ENCODE data around the gene ERAL1. TPM values are rescaled to one million over a fixed set of nuclear protein-coding genes. Genes with fewer than 3 reads are reported as not detected.
"Not testable (repeated sequence)": the region's sequence is repeated elsewhere in the genome, so short reads cannot be mapped to it uniquely, and the experiment has no call there.

Gene ERAL1
- total RNA-seq, 2 experiments from 2014 or later, result 51.5 to 74.8 TPM

- CTCF ChIA-PET, result interaction anchor here (0.6 to 1.5 kb wide), 2 partner anchors 27 to 107 kb away, joined by 3 read pairs; no protein-coding TSS in a partner anchor
- no peak overlapping the region for H3K4me3 Mint-ChIP-seq
- H3K27me3 Mint-ChIP-seq, result no peaks in the 10 kb centered on the region
- ATAC-seq (no peak), DNase-seq (no peak)
- intact Hi-C loops (cut with DNase I, micrococcal nuclease), result no loop called here
- H3K4me1 Mint-ChIP-seq, result peaks cover 53% of the 10 kb centered on the region
- peaks cover 20% of the 10 kb centered on the region for H3K36me3 Mint-ChIP-seq (ENCODE audit: low read depth)
- peak overlapping the region; percentile 55 for H3K27ac Mint-ChIP-seq
- H3K9me3 Mint-ChIP-seq (ENCODE audit: low read depth), result no peaks in the 10 kb centered on the region
- POLR2A ChIA-PET, result no interaction called here
Measured at GRCh38 chr17:28891201-28891600, 36.4 kb downstream of the ERAL1 start.

- H3K27ac Mint-ChIP-seq, result peak overlapping the region; percentile 55
- no peak overlapping the region for H3K4me3 Mint-ChIP-seq
- H3K4me1 Mint-ChIP-seq, result peaks cover 59% of the 10 kb centered on the region
- H3K9me3 Mint-ChIP-seq (ENCODE audit: low read depth), result no peaks in the 10 kb centered on the region
- ChIA-PET POLR2A (interaction anchor here (0.6 kb wide), 2 partner anchors 20 to 362 kb away, joined by 3 to 7 read pairs; no protein-coding TSS in a partner anchor), CTCF (interaction anchor here (1.3 to 1.5 kb wide), 3 partner anchors 10 to 27 kb away, joined by 3 to 7 read pairs (median 5); no protein-coding TSS in a partner anchor)
- H3K27me3 Mint-ChIP-seq, result no peaks in the 10 kb centered on the region
- intact Hi-C loops (cut with DNase I, micrococcal nuclease), result loop anchor here in 1 of 2 experiments (2.0 kb wide), 1 partner anchor 35 kb away; no protein-coding TSS in a partner anchor
- DNase-seq (no peak), ATAC-seq (no peak)
- H3K36me3 Mint-ChIP-seq (ENCODE audit: low read depth), result peaks cover 20% of the 10 kb centered on the region
Measured at GRCh38 chr17:28892024-28892423, 37.2 kb downstream of the ERAL1 start.

GRCh38 chr17:28893248-28894183, 38.7 kb downstream of the ERAL1 start:
- Mint-ChIP-seq H3K4me1 (peaks cover 67% of the 10 kb centered on the region), H3K4me3 (peak overlapping the region; percentile 62), H3K36me3 (ENCODE audit: low read depth) (peaks cover 28% of the 10 kb centered on the region), H3K27ac (peak overlapping the region; percentile 99)
- ATAC-seq, result peak; percentile 39
- H3K9me3 Mint-ChIP-seq (ENCODE audit: low read depth); H3K27me3 Mint-ChIP-seq: not testable (repeated sequence)
- ChIA-PET POLR2A (interaction anchor here (0.6 to 1.0 kb wide), 6 partner anchors 12 to 174 kb away, joined by 3 to 4 read pairs (median 4); partner anchors contain the start of genes PHF12 and RPL23A), CTCF (interaction anchor here (0.6 to 1.7 kb wide), 13 partner anchors 10 to 166 kb away, joined by 3 to 11 read pairs (median 3); partner anchors contain the start of gene NEK8)
- peak; percentile 63 for DNase-seq
- intact Hi-C loops (cut with DNase I, micrococcal nuclease), result loop anchor here (1.0 to 2.0 kb wide), 3 partner anchors 17 to 83 kb away; no protein-coding TSS in a partner anchor

- DNase-seq, result peak; percentile 45
- H3K27me3 Mint-ChIP-seq, result no peaks in the 10 kb centered on the region
- POLR2A ChIA-PET, result interaction anchor here (0.7 kb wide), 1 partner anchor 154 kb away, joined by 3 read pairs; no protein-coding TSS in a partner anchor
- peak overlapping the region; percentile 93 for H3K4me3 Mint-ChIP-seq
- no peak for ATAC-seq
- no peaks in the 10 kb centered on the region for H3K9me3 Mint-ChIP-seq (ENCODE audit: low read depth)
- peaks cover 38% of the 10 kb centered on the region for H3K36me3 Mint-ChIP-seq (ENCODE audit: low read depth)
- H3K4me1 Mint-ChIP-seq, result peaks cover 76% of the 10 kb centered on the region
- peak overlapping the region; percentile 90 for H3K27ac Mint-ChIP-seq
- CTCF ChIA-PET, result interaction anchor here (0.6 to 2.1 kb wide), 11 partner anchors 13 to 169 kb away, joined by 3 to 8 read pairs (median 4); partner anchors contain the start of genes FAM222B and PHF12
- intact Hi-C loops (cut with DNase I, micrococcal nuclease), result loop anchor here in 1 of 2 experiments (2.0 kb wide), 2 partner anchors 41 to 133 kb away; partner anchors contain the start of gene ERAL1
Measured at GRCh38 chr17:28895794-28896447, 41.1 kb downstream of the ERAL1 start.

DNA sequence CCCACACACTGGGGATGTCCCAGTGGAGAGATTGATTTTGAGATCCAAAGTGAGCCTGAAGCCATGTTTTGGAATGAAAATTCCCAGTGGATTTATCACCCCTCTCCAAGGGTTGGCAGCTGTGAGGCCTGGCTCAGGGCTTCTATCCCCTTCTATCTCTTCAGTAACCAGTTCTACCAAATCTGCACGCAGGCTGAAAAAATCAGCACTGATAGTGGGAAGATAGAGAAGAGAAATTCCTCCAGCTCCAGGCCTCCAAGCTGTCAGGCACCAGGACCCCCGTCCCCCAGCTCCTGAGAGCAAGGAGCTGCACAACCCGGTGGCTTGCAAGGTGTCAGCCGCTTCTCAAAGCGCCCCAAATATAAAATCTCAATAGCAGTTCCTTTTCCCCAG, 41.7 kb downstream of the ERAL1 start:
- intact Hi-C loops (cut with DNase I, micrococcal nuclease), result loop anchor here in 1 of 2 experiments (2.0 kb wide), 2 partner anchors 42 to 134 kb away; partner anchors contain the start of gene ERAL1
- no peak for ATAC-seq
- Mint-ChIP-seq H3K36me3 (ENCODE audit: low read depth) (peaks cover 34% of the 10 kb centered on the region), H3K9me3 (ENCODE audit: low read depth) (no peaks in the 10 kb centered on the region), H3K4me3 (peak overlapping the region; percentile 93), H3K4me1 (peaks cover 73% of the 10 kb centered on the region), H3K27me3 (no peaks in the 10 kb centered on the region), H3K27ac (peak overlapping the region; percentile 90)
- DNase-seq, result no peak
- ChIA-PET CTCF (interaction anchor here (0.6 to 2.1 kb wide), 9 partner anchors 12 to 170 kb away, joined by 3 to 8 read pairs (median 4); partner anchors contain the start of genes FAM222B and PHF12), POLR2A (interaction anchor here (0.7 kb wide), 1 partner anchor 154 kb away, joined by 3 read pairs; no protein-coding TSS in a partner anchor)

DNA sequence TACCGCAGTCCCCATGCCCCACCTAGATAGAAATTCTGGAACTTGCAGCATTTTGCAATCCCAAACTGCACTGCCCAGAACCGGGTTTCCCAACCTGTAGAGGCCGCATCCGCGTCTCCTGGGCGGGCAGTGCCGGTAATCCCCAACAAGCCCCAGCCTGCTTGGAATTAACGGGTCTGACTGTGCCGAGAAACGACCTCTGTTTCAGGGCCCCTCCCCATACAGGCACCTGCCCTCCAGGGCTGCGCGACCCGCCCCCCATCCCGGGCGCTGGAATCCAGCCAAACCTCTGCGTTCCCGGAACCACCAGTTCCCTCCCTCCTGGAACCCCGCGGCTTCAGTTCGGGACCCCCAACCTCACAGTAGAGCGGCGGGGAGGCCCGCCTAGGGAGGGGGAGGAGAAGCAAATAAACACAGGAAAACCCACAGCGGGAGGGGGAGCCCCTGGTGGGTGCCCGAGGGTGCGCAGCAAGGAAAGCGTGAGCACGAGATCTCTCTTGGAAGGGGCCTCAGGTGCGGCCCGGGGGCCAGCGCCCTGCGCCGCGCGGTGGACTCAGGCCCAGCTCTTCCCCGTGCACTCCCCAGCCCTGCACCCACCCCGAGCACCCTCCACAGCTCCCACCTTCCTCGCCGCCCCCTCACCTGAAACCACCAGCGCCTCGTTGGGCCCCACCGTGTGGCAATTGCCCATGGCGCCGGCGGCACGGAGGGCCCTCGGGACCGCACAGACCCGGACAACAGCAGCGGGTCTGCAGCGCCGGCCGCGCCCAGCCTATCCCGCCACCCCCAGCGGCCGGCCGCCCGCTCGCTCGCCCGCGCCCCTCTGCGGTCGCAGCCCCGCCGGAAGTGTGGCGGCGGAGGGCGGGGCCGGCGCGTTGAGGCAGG, 42.3 kb downstream of the ERAL1 start, which contains the start of gene FLOT2:
TSS of gene FLOT2 (minus strand) at position 850 of the 885 bp plus-strand sequence. CDS start at position 691, 159 bp downstream.
- H3K4me1 Mint-ChIP-seq, result peaks cover 73% of the 10 kb centered on the region
- intact Hi-C loops (cut with DNase I, micrococcal nuclease), result loop anchor here (1.0 to 2.0 kb wide), 4 partner anchors 42 to 242 kb away; partner anchors contain the start of gene ERAL1 (in 1 of the 2)
- peak within 1 kb of the TSS; percentile 93 for H3K27ac Mint-ChIP-seq
- DNase-seq (peak; percentile 84), ATAC-seq (peak; percentile 59)
- peak within 1 kb of the TSS; percentile 93 for H3K4me3 Mint-ChIP-seq
- CTCF ChIA-PET, result interaction anchor here (0.6 to 2.5 kb wide), 18 partner anchors 12 to 1427 kb away, joined by 3 to 9 read pairs (median 4); partner anchors contain the start of genes FAM222B and PHF12
- POLR2A ChIA-PET, result interaction anchor here (0.6 to 0.9 kb wide), 2 partner anchors 46 to 52 kb away, joined by 4 read pairs; no protein-coding TSS in a partner anchor
- no peaks in the 10 kb centered on the region for H3K9me3 Mint-ChIP-seq (ENCODE audit: low read depth)
- no peaks in the 10 kb centered on the region for H3K27me3 Mint-ChIP-seq
- peaks cover 35% of the 10 kb centered on the region for H3K36me3 Mint-ChIP-seq (ENCODE audit: low read depth)

DNA sequence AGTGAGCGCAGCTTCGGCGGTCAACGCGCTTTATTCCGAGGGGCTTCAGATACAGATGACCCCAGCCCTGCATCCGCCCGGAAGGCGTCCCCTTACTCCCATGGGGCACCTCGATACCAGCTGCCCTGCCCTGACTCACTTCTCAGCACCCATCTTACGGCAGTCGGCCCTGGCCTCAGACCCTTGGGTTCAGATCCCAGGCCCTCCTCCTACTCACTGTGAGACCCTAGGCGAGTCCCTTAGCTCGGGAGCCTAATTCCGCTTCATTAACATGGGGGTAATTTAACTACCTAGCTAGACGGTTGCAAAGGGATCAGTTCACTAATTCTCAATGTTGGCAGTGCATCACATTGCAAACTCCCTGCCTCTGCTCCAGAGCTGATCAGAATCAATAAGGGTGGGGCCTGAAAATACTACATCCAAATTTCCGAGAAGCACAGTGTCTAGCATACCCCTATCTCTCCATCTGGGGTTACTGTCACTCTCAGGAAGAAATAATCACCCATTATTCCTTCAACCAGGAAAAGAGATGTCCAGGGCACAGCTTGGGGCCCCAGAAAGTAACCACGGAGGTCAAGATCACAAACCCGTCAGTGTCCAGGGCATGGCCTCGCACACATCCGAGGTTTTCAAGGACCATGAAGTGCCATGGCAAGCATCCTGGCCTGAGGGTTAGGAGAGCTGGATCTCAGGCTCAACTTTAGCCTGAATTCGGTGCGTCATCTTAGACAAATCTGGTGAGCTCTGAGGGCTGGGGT, 43.1 kb downstream of the ERAL1 start:
- H3K4me3 Mint-ChIP-seq, result peak overlapping the region; percentile 93
- no peaks in the 10 kb centered on the region for H3K9me3 Mint-ChIP-seq (ENCODE audit: low read depth)
- peak overlapping the region; percentile 93 for H3K27ac Mint-ChIP-seq
- H3K36me3 Mint-ChIP-seq (ENCODE audit: low read depth), result peaks cover 35% of the 10 kb centered on the region
- ATAC-seq (peak; percentile 18), DNase-seq (peak; percentile 61)
- intact Hi-C loops (cut with DNase I, micrococcal nuclease), result loop anchor here (1.0 to 2.0 kb wide), 4 partner anchors 43 to 241 kb away; partner anchors contain the start of gene ERAL1 (in 1 of the 2)
- H3K27me3 Mint-ChIP-seq, result no peaks in the 10 kb centered on the region
- ChIA-PET CTCF (interaction anchor here (0.5 to 2.5 kb wide), 20 partner anchors 10 to 1427 kb away, joined by 3 to 12 read pairs (median 4); partner anchors contain the start of genes FAM222B and NEK8), POLR2A (interaction anchor here (0.6 to 1.1 kb wide), 3 partner anchors 46 to 170 kb away, joined by 4 to 5 read pairs (median 4); partner anchors contain the start of gene NEK8)
- peaks cover 68% of the 10 kb centered on the region for H3K4me1 Mint-ChIP-seq

DNA sequence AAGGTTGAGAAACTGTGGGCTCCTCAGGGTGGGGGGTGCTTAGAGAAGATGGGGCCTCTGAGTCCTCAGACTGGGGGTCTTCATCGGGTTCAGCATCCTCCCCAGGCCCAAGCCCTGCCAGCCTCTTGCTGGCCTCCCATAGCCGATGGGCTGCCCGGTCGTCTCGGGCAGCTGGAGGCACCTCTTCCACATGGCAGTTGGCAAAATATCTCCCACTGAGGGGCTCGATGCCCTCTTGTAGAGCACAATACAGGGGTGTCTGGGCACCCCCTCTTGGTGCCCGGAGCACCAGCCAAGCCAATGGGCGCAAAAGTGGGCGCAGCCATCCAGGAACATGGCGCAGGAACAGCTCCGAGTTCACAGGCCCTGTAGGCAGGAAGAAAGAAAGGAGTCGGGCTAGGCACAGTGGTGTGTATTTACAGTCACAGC, 43.7 kb downstream of the ERAL1 start:
- no peaks in the 10 kb centered on the region for H3K27me3 Mint-ChIP-seq
- no peak overlapping the region for H3K4me3 Mint-ChIP-seq
- H3K9me3 Mint-ChIP-seq (ENCODE audit: low read depth), result no peaks in the 10 kb centered on the region
- ChIA-PET CTCF (interaction anchor here (0.5 to 2.5 kb wide), 19 partner anchors 9 to 171 kb away, joined by 3 to 12 read pairs (median 4); partner anchors contain the start of genes FAM222B and NEK8), POLR2A (interaction anchor here (0.7 to 1.1 kb wide), 2 partner anchors 170 to 807 kb away, joined by 4 to 5 read pairs; partner anchors contain the start of gene NEK8)
- DNase-seq, result no peak
- peaks cover 65% of the 10 kb centered on the region for H3K4me1 Mint-ChIP-seq
- no peak for ATAC-seq
- H3K27ac Mint-ChIP-seq, result no peak overlapping the region
- peaks cover 31% of the 10 kb centered on the region for H3K36me3 Mint-ChIP-seq (ENCODE audit: low read depth)
- intact Hi-C loops (cut with DNase I, micrococcal nuclease), result no loop called here

GRCh38 chr17:28899212-28899815, 44.5 kb downstream of the ERAL1 start:
- CTCF ChIA-PET, result interaction anchor here (0.7 to 2.5 kb wide), 11 partner anchors 9 to 172 kb away, joined by 3 to 12 read pairs (median 5); partner anchors contain the start of genes FAM222B and NEK8
- intact Hi-C loops (cut with DNase I, micrococcal nuclease), result no loop called here
- POLR2A ChIA-PET, result interaction anchor here (0.6 to 1.1 kb wide), 2 partner anchors 81 to 171 kb away, joined by 4 to 5 read pairs; partner anchors contain the start of gene NEK8
- no peak for DNase-seq
- Mint-ChIP-seq H3K27ac (no peak overlapping the region), H3K4me3 (no peak overlapping the region), H3K27me3 (no peaks in the 10 kb centered on the region), H3K4me1 (peaks cover 57% of the 10 kb centered on the region), H3K9me3 (ENCODE audit: low read depth) (no peaks in the 10 kb centered on the region), H3K36me3 (ENCODE audit: low read depth) (peaks cover 31% of the 10 kb centered on the region)
- no peak for ATAC-seq

All from activated CD4-positive, alpha-beta T cell treated with anti-CD3 and anti-CD28 coated beads for 36 hours (primary cell).